Hair follicular keratinocyte (primary cell): ENCODE results near the gene ARHGAP26. TPM values are rescaled to one million over a fixed set of nuclear protein-coding genes. Genes with fewer than 3 reads are reported as not detected.

Experiments used
- total RNA-seq: library from RNA; depleted of rRNA; stranded (reverse); fragments of >200 nt; gene quantifications from 2 replicates; pipeline ENCODE4 v1.2.3, GENCODE V29; 2015

Gene ARHGAP26
- 4.4 and 5.2 TPM in 2 replicates for total RNA-seq

GRCh38 chr5:142769793-142770649, at the start of gene ARHGAP26:
Gene ARHGAP26 (plus strand): TSS chr5:142770377. CDS start chr5:142770762, 385 bp downstream.

Other genes starting within 250 kb of the ARHGAP26 start
- gene FGF1, start 84.3 kb upstream of the ARHGAP26 start, total RNA-seq: 0.19 TPM in 1 of 2 replicates, not detected in the other